Measurements from ENCODE around the gene TLN1.

The TLN1 gene

GRCh38 chr9:35776018-35776417 lies 44.0 kb upstream of the TLN1 start (continued):
- no peak for TF ChIP-seq CTCF (tag by site-specific recombination; IDR thresholded peaks at IDR 0.05)
- TF ChIP-seq KLF8 (tag by site-specific recombination; IDR thresholded peaks at IDR 0.05) = peak; percentile 53; the same call in 1 of the 2 replicates
- peak; percentile 55; the same call in 1 of the 2 replicates for TF ChIP-seq ZFHX2 (tag by site-specific recombination; conservative IDR thresholded peaks at IDR 0.05)
- TF ChIP-seq ZNF341 (tag by site-specific recombination; IDR thresholded peaks at IDR 0.05; ENCODE audit: low read depth) = peak; percentile 19; the same call in 1 of the 2 replicates
- peak; percentile 78 for TF ChIP-seq WT1 (tag by site-specific recombination; IDR thresholded peaks at IDR 0.05)
- no peak for TF ChIP-seq ZNF837 (tag by site-specific recombination; IDR thresholded peaks at IDR 0.05)
- TF ChIP-seq ZNF580 (tag by site-specific recombination; IDR thresholded peaks at IDR 0.05) = no peak
- no peak for TF ChIP-seq MZF1 (tag by site-specific recombination; IDR thresholded peaks at IDR 0.05; ENCODE audit: borderline replicate concordance)
- TF ChIP-seq ZNF202 (tag by site-specific recombination; IDR thresholded peaks at IDR 0.05; ENCODE audit: borderline replicate concordance) = no peak
- TF ChIP-seq IKZF3 (tag by site-specific recombination; IDR thresholded peaks at IDR 0.05) = 0 out of 2 replicates have a peak, but pooled peaks have one; percentile 22
- no peak for TF ChIP-seq ZNF391 (tag by site-specific recombination; IDR thresholded peaks at IDR 0.05; ENCODE audit: borderline replicate concordance, low read depth)
- TF ChIP-seq OSR2 (tag by site-specific recombination; IDR thresholded peaks at IDR 0.05) = peak; percentile 60

- POLR2A ChIA-PET = interaction anchor here (0.9 kb wide), 1 partner anchor 13 kb away, joined by 3 read pairs; no protein-coding TSS in a partner anchor
Observed at GRCh38 chr9:35774907-35775635, 43.1 kb upstream of the TLN1 start.

More at GRCh38 chr9:35774907-35775635, 43.1 kb upstream of the TLN1 start:
- H3K4me3 ChIP-seq (ENCODE audit: low read depth, low read length) = no peak overlapping the region
- no peaks in the 10 kb centered on the region for H3K9me3 ChIP-seq (ENCODE audit: control insufficient read depth, insufficient read depth, low read depth, low read length)
- H3K4me1 ChIP-seq (ENCODE audit: control insufficient read depth, insufficient read depth, low read length) = peaks cover 18% of the 10 kb centered on the region
- H3K36me3 ChIP-seq (ENCODE audit: control insufficient read depth in 2 of 2, insufficient read depth in 1 of 2, low read length in 2 of 2) = peaks cover 0 to 2% of the 10 kb centered on the region in 2 experiments; a peak in 1 of 3 replicates
- no peak overlapping the region for H3K27ac ChIP-seq (ENCODE audit: extremely low read depth, low read depth, low read length)
- TF ChIP-seq IKZF3 (tag by site-specific recombination; IDR thresholded peaks at IDR 0.05) = peak; percentile 33; the same call in 1 of the 2 replicates
- no peak for TF ChIP-seq PRDM6 (tag by site-specific recombination; IDR thresholded peaks at IDR 0.05)
- TF ChIP-seq ZNF600 (tag by site-specific recombination; IDR thresholded peaks at IDR 0.05) = peak; percentile 43; the same call in 1 of the 2 replicates
- peak; percentile 51 for TF ChIP-seq ZNF335 (tag by site-specific recombination; conservative IDR thresholded peaks at IDR 0.05)
- TF ChIP-seq ZIC2 (tag by site-specific recombination; IDR thresholded peaks at IDR 0.05) = peak; percentile 46
- TF ChIP-seq HOXC10 (CRISPR knock-in tag; IDR thresholded peaks at IDR 0.05) = no peak
- no peak for TF ChIP-seq ZBTB8A (tag by site-specific recombination; IDR thresholded peaks at IDR 0.05)
- peak; percentile 80; the same call in 1 of the 2 replicates for TF ChIP-seq ZBTB48 (tag by site-specific recombination; IDR thresholded peaks at IDR 0.05)
- no peak for TF ChIP-seq SALL2 (tag by site-specific recombination; IDR thresholded peaks at IDR 0.05; ENCODE audit: borderline replicate concordance)
- TF ChIP-seq ZNF433 (tag by site-specific recombination; IDR thresholded peaks at IDR 0.05; ENCODE audit: low read depth) = no peak
- TF ChIP-seq ZNF843 (tag by site-specific recombination; IDR thresholded peaks at IDR 0.05) = no peak
- TF ChIP-seq ZNF558 (tag by site-specific recombination; IDR thresholded peaks at IDR 0.05) = no peak
- peak; percentile 46; the same call in 1 of the 2 replicates for TF ChIP-seq PRDM1 (tag by site-specific recombination; IDR thresholded peaks at IDR 0.05)
- TF ChIP-seq ZNF214 (tag by site-specific recombination; IDR thresholded peaks at IDR 0.05; ENCODE audit: borderline replicate concordance) = no peak
- CTCF ChIA-PET = interaction anchor here (0.6 to 6.3 kb wide), 8 partner anchors 14 to 1106 kb away, joined by 3 to 65 read pairs (median 4); no protein-coding TSS in a partner anchor
